Endothelial cell (in vitro differentiated cells): ENCODE data around the gene SOX12. TPM values are rescaled to one million over a fixed set of nuclear protein-coding genes. Genes with fewer than 3 reads are reported as not detected.
A peak's percentile ranks its signal among the peaks of the same experiment; 100 is the strongest.

Experiments
- DNase-seq: peaks from one replicate; pipeline ENCODE4 v3.0.0; 2021; ENCODE audit warnings: low spot score
- H3K27ac Mint-ChIP-seq: one replicate; pipeline ENCODE4 v1.8.0; 2021; ENCODE audit warnings: mixed read lengths, inconsistent platforms; ENCODE audit not compliant: unreplicated experiment
- H3K27me3 Mint-ChIP-seq: one replicate; pipeline ENCODE4 v1.8.0; 2021; ENCODE audit warnings: mild to moderate bottlenecking, moderate library complexity, mixed read lengths, inconsistent platforms; ENCODE audit not compliant: unreplicated experiment
- H3K36me3 Mint-ChIP-seq: one replicate; pipeline ENCODE4 v1.8.0; 2021; ENCODE audit warnings: mild to moderate bottlenecking, low read depth, mixed read lengths, inconsistent platforms; ENCODE audit not compliant: unreplicated experiment
- H3K4me1 Mint-ChIP-seq: one replicate; pipeline ENCODE4 v1.8.0; 2021; ENCODE audit warnings: mild to moderate bottlenecking, mixed read lengths, inconsistent platforms; ENCODE audit not compliant: unreplicated experiment
- H3K4me3 Mint-ChIP-seq: one replicate; pipeline ENCODE4 v1.8.0; 2021; ENCODE audit warnings: mild to moderate bottlenecking, mixed read lengths, inconsistent platforms; ENCODE audit not compliant: unreplicated experiment
- H3K9me3 Mint-ChIP-seq: one replicate; pipeline ENCODE4 v1.8.0; 2021; ENCODE audit warnings: mixed read lengths, inconsistent platforms; ENCODE audit not compliant: unreplicated experiment
- total RNA-seq: library from RNA; stranded (reverse); fragmentation: NEBNext Ultra II Directional; extraction: Animal tissue kit (Norgen Biotek cat#: 25700); gene quantifications from one replicate; pipeline ENCODE4 v1.2.1, GENCODE V29; 2021; ENCODE audit not compliant: unreplicated experiment
- TF ChIP-seq, protein P1 (sequence below): fragments of 200-600 bp; sonication (generic); IDR thresholded peaks from one replicate; pipeline ENCODE4 v1.5.0; 2021; ENCODE audit warnings: antibody characterized with exemption; ENCODE audit not compliant: unreplicated experiment

SOX12 gene
- total RNA-seq, 1 donor from 2014 or later: 64.7 TPM

DNA sequence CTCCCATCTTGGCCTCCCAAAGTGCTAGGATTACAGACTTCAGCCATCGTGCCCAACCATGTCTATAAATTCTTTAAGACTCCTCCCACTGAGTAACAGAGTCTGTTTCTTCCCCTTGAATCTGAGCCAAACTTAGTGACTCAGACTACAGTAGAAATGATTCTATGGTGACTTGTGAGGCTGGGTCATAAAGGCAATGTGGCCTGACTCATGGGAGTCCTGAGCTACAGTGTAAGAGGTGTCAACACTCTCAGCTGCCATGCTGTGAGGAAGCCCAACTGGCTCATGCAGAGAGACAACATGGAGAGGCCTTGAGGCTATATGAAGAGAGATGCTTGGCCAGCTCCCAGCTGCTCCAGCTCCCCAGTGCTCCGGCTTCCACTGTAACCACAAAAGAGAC is 16.3 kb downstream of the SOX12 start:
- H3K9me3 Mint-ChIP-seq: no peaks in the 10 kb centered on the region
- H3K27me3 Mint-ChIP-seq: peaks cover 10% of the 10 kb centered on the region
- H3K4me1 Mint-ChIP-seq: peaks cover 3% of the 10 kb centered on the region
- H3K36me3 Mint-ChIP-seq: peaks cover 5% of the 10 kb centered on the region
- H3K4me3 Mint-ChIP-seq: no peak overlapping the region
- DNase-seq: no peak
- TF ChIP-seq, protein P1, sequence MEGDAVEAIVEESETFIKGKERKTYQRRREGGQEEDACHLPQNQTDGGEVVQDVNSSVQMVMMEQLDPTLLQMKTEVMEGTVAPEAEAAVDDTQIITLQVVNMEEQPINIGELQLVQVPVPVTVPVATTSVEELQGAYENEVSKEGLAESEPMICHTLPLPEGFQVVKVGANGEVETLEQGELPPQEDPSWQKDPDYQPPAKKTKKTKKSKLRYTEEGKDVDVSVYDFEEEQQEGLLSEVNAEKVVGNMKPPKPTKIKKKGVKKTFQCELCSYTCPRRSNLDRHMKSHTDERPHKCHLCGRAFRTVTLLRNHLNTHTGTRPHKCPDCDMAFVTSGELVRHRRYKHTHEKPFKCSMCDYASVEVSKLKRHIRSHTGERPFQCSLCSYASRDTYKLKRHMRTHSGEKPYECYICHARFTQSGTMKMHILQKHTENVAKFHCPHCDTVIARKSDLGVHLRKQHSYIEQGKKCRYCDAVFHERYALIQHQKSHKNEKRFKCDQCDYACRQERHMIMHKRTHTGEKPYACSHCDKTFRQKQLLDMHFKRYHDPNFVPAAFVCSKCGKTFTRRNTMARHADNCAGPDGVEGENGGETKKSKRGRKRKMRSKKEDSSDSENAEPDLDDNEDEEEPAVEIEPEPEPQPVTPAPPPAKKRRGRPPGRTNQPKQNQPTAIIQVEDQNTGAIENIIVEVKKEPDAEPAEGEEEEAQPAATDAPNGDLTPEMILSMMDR: no peak
- no peak overlapping the region for H3K27ac Mint-ChIP-seq

DNA sequence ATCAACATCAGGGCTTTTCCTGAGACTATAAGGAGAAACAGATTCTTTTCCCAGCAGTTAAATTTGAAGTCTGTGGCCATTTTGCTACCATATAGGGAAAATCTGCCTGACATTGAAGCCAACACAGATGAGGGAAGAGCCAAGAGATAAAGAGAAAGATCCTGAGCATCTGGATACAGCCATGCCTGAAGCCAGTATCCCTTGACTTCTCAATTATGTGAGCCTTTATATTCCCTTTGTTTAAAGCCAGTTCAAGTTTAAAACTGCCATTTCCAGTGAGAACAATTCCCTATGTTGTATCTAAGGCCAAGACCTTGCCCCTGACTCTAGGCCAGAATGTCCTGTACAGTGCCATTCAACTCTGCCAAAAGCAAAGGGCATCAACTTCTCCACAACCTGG is 17.8 kb downstream of the SOX12 start:
- H3K9me3 Mint-ChIP-seq: no peaks in the 10 kb centered on the region
- peaks cover 3% of the 10 kb centered on the region for H3K4me1 Mint-ChIP-seq
- H3K27ac Mint-ChIP-seq: no peak overlapping the region
- peaks cover 11% of the 10 kb centered on the region for H3K27me3 Mint-ChIP-seq
- TF ChIP-seq, protein P1: no peak
- no peak overlapping the region for H3K4me3 Mint-ChIP-seq
- H3K36me3 Mint-ChIP-seq: peaks cover 5% of the 10 kb centered on the region
- DNase-seq: no peak

DNA sequence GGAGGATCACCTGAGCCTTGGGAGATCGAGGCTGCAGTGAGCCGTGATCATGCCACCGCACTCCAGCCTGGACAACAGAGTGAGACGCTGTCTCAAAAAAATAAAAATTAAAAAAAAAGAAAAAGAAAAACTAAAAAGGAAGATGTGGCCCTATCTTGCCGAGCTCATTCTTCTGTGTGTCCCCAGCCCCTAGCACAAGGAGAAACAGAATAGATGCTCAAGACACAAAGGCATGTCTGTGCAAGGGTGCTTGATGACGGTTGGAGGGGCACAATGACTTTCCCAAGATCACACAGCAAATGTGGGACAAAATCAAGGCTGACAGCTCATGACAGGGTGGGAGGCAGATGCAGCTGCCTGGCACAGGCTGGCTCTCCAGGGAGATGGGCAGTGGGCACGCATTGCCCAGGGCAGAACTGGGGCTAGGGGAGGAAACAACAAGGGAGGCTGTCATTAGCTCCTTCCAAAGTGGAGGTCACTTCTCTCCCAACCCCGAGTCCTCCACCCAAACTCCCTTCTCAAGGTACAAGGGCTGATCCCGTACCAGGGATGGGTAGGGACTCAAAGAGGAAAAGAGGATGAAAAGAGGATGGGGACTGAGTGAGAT is 20.8 kb downstream of the SOX12 start:
- Mint-ChIP-seq H3K4me1 (peaks cover 9% of the 10 kb centered on the region), H3K27ac (peak overlapping the region; percentile 61), H3K36me3 (peaks cover 9% of the 10 kb centered on the region), H3K27me3 (peaks cover 10% of the 10 kb centered on the region), H3K9me3 (no peaks in the 10 kb centered on the region), H3K4me3 (peak overlapping the region; percentile 93)
- no peak for DNase-seq
- TF ChIP-seq, protein P1: no peak

DNA sequence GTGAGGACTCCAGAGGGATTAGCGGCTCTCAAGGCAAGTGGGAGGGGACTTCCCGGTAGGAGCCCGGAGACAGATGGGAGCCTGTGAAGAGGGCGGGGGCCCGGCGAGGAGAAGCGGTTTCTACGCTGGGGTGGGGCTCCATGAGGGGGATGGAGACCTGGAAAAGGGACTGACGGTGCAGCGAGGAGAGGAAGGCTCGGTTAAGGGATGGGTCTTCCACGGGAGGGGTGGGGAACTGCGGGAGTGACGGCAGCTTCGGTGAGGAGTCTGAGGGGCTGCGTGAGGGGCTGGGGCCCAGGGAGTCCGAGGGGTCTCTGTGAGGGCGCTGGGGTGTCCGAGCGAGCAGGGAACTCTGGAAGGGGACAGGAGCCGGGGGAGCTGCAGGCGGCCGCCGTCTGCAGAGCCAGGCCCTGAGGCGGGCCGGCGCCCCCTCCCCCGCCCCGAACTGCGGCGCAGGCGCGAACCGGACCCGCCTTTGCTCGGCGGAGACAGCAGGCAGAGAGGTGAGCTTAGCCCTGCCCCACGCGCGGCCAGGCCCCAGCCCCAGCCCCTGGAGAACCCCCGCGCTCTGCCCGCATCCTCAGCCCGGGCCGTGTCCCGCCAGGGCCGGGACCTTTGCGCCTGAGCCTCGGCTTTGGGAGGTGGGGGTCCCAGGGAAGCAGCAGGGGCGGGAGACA is 21.4 kb downstream of the SOX12 start, which contains the start of gene NRSN2:
Gene NRSN2 (plus strand): TSS at position 472 of the 677 bp plus-strand sequence. CDS start 2,533 bp downstream, outside the sequence.
- Mint-ChIP-seq H3K4me3 (peak within 1 kb of the TSS; percentile 97), H3K27me3 (peaks cover 13% of the 10 kb centered on the region), H3K4me1 (peaks cover 9% of the 10 kb centered on the region), H3K9me3 (no peaks in the 10 kb centered on the region), H3K27ac (peak within 1 kb of the TSS; percentile 61), H3K36me3 (peaks cover 9% of the 10 kb centered on the region)
- DNase-seq: peak; percentile 70
- TF ChIP-seq, protein P1: no peak

DNA sequence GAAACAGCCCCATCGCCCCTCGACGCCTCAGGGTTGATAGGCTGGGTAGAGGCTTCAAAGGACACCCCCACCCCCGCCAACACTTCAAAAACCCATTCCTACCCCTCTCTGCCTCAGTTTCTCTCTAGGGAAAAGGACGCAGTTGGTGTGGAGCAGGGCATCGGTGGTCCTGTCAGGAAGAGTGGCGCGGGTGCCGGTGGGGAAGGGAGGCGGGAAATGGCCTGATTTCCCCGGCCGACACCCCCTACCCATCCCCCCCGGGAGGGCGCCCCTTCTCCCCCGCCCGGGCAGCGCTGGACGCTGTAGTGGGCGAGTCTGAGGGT is 21.9 kb downstream of the SOX12 start:
- TF ChIP-seq, protein P1: no peak
- DNase-seq: no peak
- H3K27ac Mint-ChIP-seq: no peak overlapping the region

More for the DNA sequence above, 21.9 kb downstream of the SOX12 start:
- Mint-ChIP-seq H3K36me3 (peaks cover 13% of the 10 kb centered on the region), H3K4me3 (peak overlapping the region; percentile 97), H3K4me1 (peaks cover 9% of the 10 kb centered on the region), H3K27me3 (peaks cover 13% of the 10 kb centered on the region), H3K9me3 (no peaks in the 10 kb centered on the region)
